Loucy (cell line): ENCODE measurements around the gene BRI3.
"Not testable (repeated sequence)": the region's sequence is repeated elsewhere in the genome, so short reads cannot be mapped to it uniquely, and the experiment has no call there.

Source experiments
- H2AFZ ChIP-seq: fragments of 200-600 bp; sonication (generic); 2 replicates; pipeline ENCODE4 v1.6.0; 2016; ENCODE audit warnings: antibody characterized with exemption, mild to moderate bottlenecking, low read length, moderate library complexity
- H3F3A ChIP-seq: fragments of 200-600 bp; 2 replicates; pipeline ENCODE4 v1.6.0; 2016; ENCODE audit warnings: antibody characterized with exemption, low read depth, mild to moderate bottlenecking
- H3K27me3 ChIP-seq: fragments of 200-600 bp; sonication (generic); 2 replicates; pipeline ENCODE4 v1.6.1; 2014; ENCODE audit warnings: low read length, mild to moderate bottlenecking; ENCODE audit not compliant: insufficient read depth, poor library complexity, severe bottlenecking
- H3K36me3 ChIP-seq: fragments of 200-600 bp; sonication (generic); 2 replicates; pipeline ENCODE4 v1.6.1; 2016; ENCODE audit warnings: low read length; ENCODE audit not compliant: insufficient read depth
- H3K4me1 ChIP-seq: fragments of 200-600 bp; sonication (generic); 2 replicates; pipeline ENCODE4 v1.5.1; 2014; ENCODE audit warnings: low read length, mild to moderate bottlenecking; ENCODE audit not compliant: insufficient read depth, poor library complexity, severe bottlenecking
- H3K4me2 ChIP-seq: fragments of 200-600 bp; sonication (generic); 2 replicates; pipeline ENCODE4 v1.6.0; 2014; ENCODE audit warnings: antibody characterized with exemption, low read length, low read depth, mild to moderate bottlenecking; ENCODE audit not compliant: poor library complexity, severe bottlenecking
- H3K4me3 ChIP-seq: fragments of 200-600 bp; sonication (generic); 2 replicates; pipeline ENCODE4 v1.5.1; 2014; ENCODE audit warnings: low read length, mild to moderate bottlenecking, mixed read lengths; ENCODE audit not compliant: poor library complexity, severe bottlenecking
- H3K79me2 ChIP-seq: fragments of 200-600 bp; sonication (generic); 2 replicates; pipeline ENCODE4 v1.6.1; 2014; ENCODE audit warnings: low read length; ENCODE audit not compliant: insufficient read depth
- H3K9ac ChIP-seq: fragments of 200-600 bp; sonication (generic); 2 replicates; pipeline ENCODE4 v1.6.0; 2014; ENCODE audit warnings: mild to moderate bottlenecking, low read depth, low read length, moderate library complexity; ENCODE audit not compliant: poor library complexity, severe bottlenecking
- H3K9me2 ChIP-seq: fragments of 200-600 bp; sonication (generic); replicated peaks from 2 replicates; pipeline ENCODE4 v1.6.1; 2016; ENCODE audit warnings: low read depth, low read length, mixed read lengths
- H3K9me3 ChIP-seq: fragments of 200-600 bp; sonication (generic); 2 replicates; pipeline ENCODE4 v1.6.1; 2014; ENCODE audit warnings: mild to moderate bottlenecking, antibody characterized with exemption, low read length, low read depth; ENCODE audit not compliant: insufficient read depth
- H4K20me1 ChIP-seq: fragments of 200-600 bp; sonication (generic); 2 replicates; pipeline ENCODE4 v1.6.0; 2014; ENCODE audit warnings: antibody characterized with exemption, low read length, mild to moderate bottlenecking; ENCODE audit not compliant: insufficient read depth, poor library complexity, severe bottlenecking
- CTCF ChIP-seq: fragments of 200-600 bp; sonication (generic); conservative IDR thresholded peaks from 2 replicates; pipeline ENCODE4 v1.5.1; 2014; ENCODE audit warnings: mild to moderate bottlenecking, antibody characterized with exemption, low read length
- EZH2phosphoT487 ChIP-seq: fragments of 200-600 bp; IDR thresholded peaks from 2 replicates; pipeline ENCODE4 v1.6.1; 2018; ENCODE audit warnings: antibody characterized with exemption, mild to moderate bottlenecking, moderate library complexity, borderline replicate concordance

BRI3 gene

GRCh38 chr7:98314469-98314868 is 33.0 kb downstream of the BRI3 start:
- no peaks in the 10 kb centered on the region for H3K27me3 ChIP-seq

GRCh38 chr7:98315318-98315993 is 34.0 kb downstream of the BRI3 start:
- H3K9me2 ChIP-seq: no peaks in the 10 kb centered on the region
- H2AFZ ChIP-seq: no peak overlapping the region
- H3K9ac ChIP-seq: no peak overlapping the region
- H3K4me2 ChIP-seq: no peak overlapping the region
- no peaks in the 10 kb centered on the region for H3K79me2 ChIP-seq
- no peaks in the 10 kb centered on the region for H4K20me1 ChIP-seq
- H3K9me3 ChIP-seq: no peaks in the 10 kb centered on the region
- no peaks in the 10 kb centered on the region for H3F3A ChIP-seq
- H3K27me3 ChIP-seq: no peaks in the 10 kb centered on the region
- no peak overlapping the region for H3K4me3 ChIP-seq
- TF ChIP-seq CTCF (no peak), EZH2phosphoT487 (no peak)
- H3K4me1 ChIP-seq: no peaks in the 10 kb centered on the region
- H3K36me3 ChIP-seq: no peaks in the 10 kb centered on the region

More at GRCh38 chr7:98314469-98314868, 33.0 kb downstream of the BRI3 start:
- TF ChIP-seq EZH2phosphoT487: no peak
- no peak for TF ChIP-seq CTCF
- Histone ChIP-seq H3K9me2 (no peaks in the 10 kb centered on the region), H3K9me3 (no peaks in the 10 kb centered on the region), H3K4me1 (no peaks in the 10 kb centered on the region), H3K36me3 (no peaks in the 10 kb centered on the region), H2AFZ (no peak overlapping the region), H3K4me2 (no peak overlapping the region), H3F3A (no peaks in the 10 kb centered on the region), H4K20me1 (no peaks in the 10 kb centered on the region), H3K9ac (no peak overlapping the region), H3K4me3 (no peak overlapping the region), H3K79me2 (no peaks in the 10 kb centered on the region)

- H3K9me3 ChIP-seq, H3K4me2 ChIP-seq, H4K20me1 ChIP-seq, H3F3A ChIP-seq, H3K9me2 ChIP-seq, H3K27me3 ChIP-seq, H3K9ac ChIP-seq, H3K4me3 ChIP-seq, H2AFZ ChIP-seq, H3K4me1 ChIP-seq, H3K36me3 ChIP-seq, H3K79me2 ChIP-seq: not testable (repeated sequence)
These were observed 34.6 kb downstream of the BRI3 start for GRCh38 chr7:98315994-98316527.
